Jurkat, Clone E6-1 (cell line): ENCODE measurements around the gene GAPVD1.

ENCODE experiments used
- DNase-seq: peaks from one replicate; pipeline ENCODE4 v3.0.0-alpha.2; 2011; ENCODE audit warnings: low read depth, low spot score
- H3K4me3 ChIP-seq: 2 replicates; pipeline ENCODE4 v1.5.1; 2011; ENCODE audit warnings: mild to moderate bottlenecking, low read length, control low read depth, moderate library complexity

GAPVD1 gene

GRCh38 chr9:125241863-125242739 lies 19.5 kb upstream of the GAPVD1 start:
- DNase-seq, result no peak
- H3K4me3 ChIP-seq, result peak overlapping the region; percentile 98

GRCh38 chr9:125243792-125244260 lies 17.8 kb upstream of the GAPVD1 start:
- DNase-seq, result no peak
- no peak overlapping the region for H3K4me3 ChIP-seq

GRCh38 chr9:125246261-125246667 lies 15.4 kb upstream of the GAPVD1 start:
- no peak overlapping the region for H3K4me3 ChIP-seq
- no peak for DNase-seq

GRCh38 chr9:125254231-125254630 lies 7.4 kb upstream of the GAPVD1 start:
- H3K4me3 ChIP-seq, result no peak overlapping the region
- no peak for DNase-seq

GRCh38 chr9:125255781-125256391 lies 5.7 kb upstream of the GAPVD1 start:
- no peak for DNase-seq

GRCh38 chr9:125258160-125258785 lies 3.4 kb upstream of the GAPVD1 start:
- no peak for DNase-seq
- no peak overlapping the region for H3K4me3 ChIP-seq

More at GRCh38 chr9:125255781-125256391, 5.7 kb upstream of the GAPVD1 start:
- H3K4me3 ChIP-seq, result no peak overlapping the region

- DNase-seq, result no peak
- H3K4me3 ChIP-seq, result no peak overlapping the region
Measured at GRCh38 chr9:125258832-125259534, 2.6 kb upstream of the GAPVD1 start.

- H3K4me3 ChIP-seq, result no peak overlapping the region
- DNase-seq, result no peak
Measured at GRCh38 chr9:125260561-125260960, 1.1 kb upstream of the GAPVD1 start.

- H3K4me3 ChIP-seq, result peak overlapping the region; percentile 89
- DNase-seq, result no peak
Measured at GRCh38 chr9:125262294-125262991, 817 bp downstream of the GAPVD1 start.

GRCh38 chr9:125264068-125264467 lies 2.4 kb downstream of the GAPVD1 start:
- DNase-seq, result peak; percentile 30
- H3K4me3 ChIP-seq, result peak overlapping the region; percentile 13; the same call in 1 of the 2 replicates

GRCh38 chr9:125268394-125269013 lies 6.9 kb downstream of the GAPVD1 start:
- H3K4me3 ChIP-seq, result no peak overlapping the region
- no peak for DNase-seq

- DNase-seq, result no peak
- no peak overlapping the region for H3K4me3 ChIP-seq
Measured at GRCh38 chr9:125269014-125269397, 7.4 kb downstream of the GAPVD1 start.

GRCh38 chr9:125271081-125271480 lies 9.5 kb downstream of the GAPVD1 start:
- no peak overlapping the region for H3K4me3 ChIP-seq
- DNase-seq, result no peak

GRCh38 chr9:125272697-125273096 lies 11.1 kb downstream of the GAPVD1 start:
- no peak for DNase-seq
- H3K4me3 ChIP-seq, result no peak overlapping the region

- H3K4me3 ChIP-seq, result no peak overlapping the region
- DNase-seq, result no peak
Measured at GRCh38 chr9:125276771-125277170, 15.1 kb downstream of the GAPVD1 start.

- no peak overlapping the region for H3K4me3 ChIP-seq
- no peak for DNase-seq
Measured at GRCh38 chr9:125277411-125277810, 15.8 kb downstream of the GAPVD1 start.

GRCh38 chr9:125280945-125281344 lies 19.3 kb downstream of the GAPVD1 start:
- DNase-seq, result no peak

GRCh38 chr9:125284855-125285254 lies 23.2 kb downstream of the GAPVD1 start:
- no peak for DNase-seq
- H3K4me3 ChIP-seq, result no peak overlapping the region

More at GRCh38 chr9:125280945-125281344, 19.3 kb downstream of the GAPVD1 start:
- no peak overlapping the region for H3K4me3 ChIP-seq
